ENCODE results near the gene SVBP. TPM values are rescaled to one million over a fixed set of nuclear protein-coding genes. Genes with fewer than 3 reads are reported as not detected.

Gene SVBP
- polyA plus RNA-seq (2011; rRNA removed) (22.6 and 24.8 TPM in 2 replicates), polyA plus RNA-seq (2017; fragmentation: RNase III; extraction: RNeasy Plus Mini Kit Qiagen cat#74134 plus additional on column Dnase treatment) (8.7 to 12.0 TPM (median 9.1 TPM) in 3 replicates), polyA minus RNA-seq (2011; rRNA and poly(A)+ RNA removed) (2.1 and 2.3 TPM in 2 replicates)
- 7.3 and 8.3 TPM in 2 replicates for polyA plus RNA-seq (2012; cell fraction: cytosol; rRNA removed)
- polyA plus RNA-seq (2012; cell fraction: nucleus; rRNA removed) = 1.3 and 2.2 TPM in 2 replicates

DNA sequence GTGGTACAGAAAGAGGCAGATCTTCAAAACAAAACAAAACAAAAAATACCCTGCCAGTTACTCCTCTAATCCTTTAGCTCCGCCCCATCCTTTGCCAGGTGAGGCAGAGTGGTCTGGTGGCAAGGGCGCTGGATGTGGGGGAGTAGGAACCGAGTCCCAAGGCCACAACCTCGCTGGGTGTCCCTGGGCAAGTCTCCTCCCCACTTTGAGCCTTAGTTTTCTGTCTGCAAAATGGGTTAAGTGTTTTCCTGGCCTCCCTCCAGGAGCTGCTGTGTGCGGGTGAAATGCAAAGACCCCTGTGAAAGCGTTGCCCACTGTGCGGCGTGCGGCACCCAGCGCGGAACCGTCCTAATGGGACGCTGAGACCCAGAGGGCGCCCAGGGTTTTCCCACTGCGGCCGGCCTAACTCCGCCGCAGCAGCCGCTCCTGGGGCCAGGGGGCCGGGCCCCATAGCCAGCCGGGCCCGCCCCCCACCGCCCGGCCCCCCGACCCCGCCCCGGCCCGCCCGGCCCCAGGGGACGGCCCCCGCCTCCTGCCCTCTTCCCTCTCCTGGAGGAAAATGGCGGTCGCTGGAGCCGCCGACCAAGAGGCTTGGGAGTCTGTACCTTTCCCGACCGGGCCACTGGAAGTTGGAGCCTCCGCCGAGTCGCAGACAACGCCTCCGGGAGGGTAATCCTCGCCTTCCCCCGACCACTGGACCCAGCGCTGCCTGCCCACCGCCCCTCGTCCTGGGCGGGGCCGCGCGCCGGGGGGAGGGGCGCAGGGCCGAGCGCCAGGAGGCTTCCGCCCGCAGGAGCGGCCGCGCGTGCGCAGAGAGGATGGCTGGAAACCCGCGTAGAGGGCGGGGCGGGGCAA, at the start of gene SVBP, which contains the start of gene ERMAP:
TSS of gene SVBP (minus strand) at position 813 of the 855 bp plus-strand sequence. CDS start 853 bp downstream, outside the sequence.
TSS of gene ERMAP (plus strand) at position 538 of the 855 bp plus-strand sequence. CDS start 13,327 bp downstream, outside the sequence.
- Histone ChIP-seq H3K27ac (peak within 1 kb of the TSS; percentile 97 to 98), H3K4me3 (peak within 1 kb of the TSS; percentile 52), H3K4me2 (peak within 1 kb of the TSS; percentile 77), H3K9me3 (no peaks in the 10 kb centered on the region), H3K4me1 (peaks cover 31% of the 10 kb centered on the region; the same call in 2 of the 3 replicates)
- POLR2A ChIA-PET = interaction anchor here (0.8 to 3.0 kb wide), 5 partner anchors 10 to 108 kb away, joined by 3 to 15 read pairs (median 4); partner anchors contain the start of genes C1orf50, P3H1 and ZNF691
- FAIRE-seq (no peak), ATAC-seq (peak; percentile 96 to 97), DNase-seq (ENCODE audit: low read depth in 1 of 2, low spot score in 1 of 2) (peak; percentile 60 to 82)
- WGBS (ENCODE audit: missing lambda C conversion rate) = 3% methylated on average over 5 of the region's 66 CpGs
- CTCF ChIA-PET = interaction anchor here (1.3 to 2.0 kb wide), 2 partner anchors 29 to 39 kb away, joined by 5 to 7 read pairs; partner anchors contain the start of gene ZNF691
- TF ChIP-seq BCL3 (IDR thresholded peaks at IDR 0.05) (0 out of 3 replicates have a peak, but pooled peaks have one; percentile 44), CHD4 (IDR thresholded peaks at IDR 0.05; ENCODE audit: borderline replicate concordance) (no peak), POLR2A (IDR thresholded peaks at IDR 0.05; ENCODE audit: low read length) (peak; percentile 31), NPAS2 (CRISPR knock-in tag; IDR thresholded peaks at IDR 0.05; ENCODE audit: borderline replicate concordance) (no peak), JUN (IDR thresholded peaks at IDR 0.05) (peak in 1 of 2 experiments; percentile 74; a peak in 2 of 5 replicates), KDM1A (IDR thresholded peaks at IDR 0.05; ENCODE audit: low read depth) (peak; percentile 41; the same call in 1 of the 2 replicates), CHD2 (IDR thresholded peaks at IDR 0.05; ENCODE audit: low read length, partially characterized antibody) (peak; percentile 10), PHF8 (IDR thresholded peaks at IDR 0.05; ENCODE audit: borderline replicate concordance, low read depth) (peak; percentile 82; the same call in 1 of the 2 replicates)
- TF ChIP-seq, protein P1, sequence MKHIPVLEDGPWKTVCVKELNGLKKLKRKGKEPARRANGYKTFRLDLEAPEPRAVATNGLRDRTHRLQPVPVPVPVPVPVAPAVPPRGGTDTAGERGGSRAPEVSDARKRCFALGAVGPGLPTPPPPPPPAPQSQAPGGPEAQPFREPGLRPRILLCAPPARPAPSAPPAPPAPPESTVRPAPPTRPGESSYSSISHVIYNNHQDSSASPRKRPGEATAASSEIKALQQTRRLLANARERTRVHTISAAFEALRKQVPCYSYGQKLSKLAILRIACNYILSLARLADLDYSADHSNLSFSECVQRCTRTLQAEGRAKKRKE (CRISPR knock-in tag; IDR thresholded peaks at IDR 0.05; ENCODE audit: low read depth) = no peak

DNA sequence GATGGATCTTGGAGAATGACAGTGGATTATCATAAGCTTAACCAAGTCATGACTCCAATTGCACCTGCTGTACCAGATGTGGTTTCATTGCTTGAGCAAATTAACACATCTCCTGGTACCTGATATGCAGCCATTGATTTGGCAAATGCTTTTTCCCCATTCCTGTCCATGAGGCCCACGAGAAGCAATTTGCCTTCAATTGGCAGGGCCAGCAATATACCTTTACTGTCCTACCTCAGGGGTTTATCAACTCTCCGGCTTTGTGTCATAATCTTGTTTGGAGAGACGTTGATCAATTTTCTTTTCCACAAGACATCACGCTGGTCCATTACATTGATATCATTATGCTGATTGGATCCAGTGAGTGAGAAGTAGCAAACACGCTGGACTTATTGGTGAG, 49.4 kb upstream of the SVBP start:
- Histone ChIP-seq H3K4me3 (no peak overlapping the region), H3K9me3 (no peaks in the 10 kb centered on the region), H3K27ac (no peak overlapping the region), H3K4me1 (no peaks in the 10 kb centered on the region), H3K4me2 (no peak overlapping the region)
- DNase-seq (ENCODE audit: low read depth in 1 of 2, low spot score in 1 of 2) = no peak
- WGBS (ENCODE audit: missing lambda C conversion rate) = 43% methylated on average over 5 of the region's 5 CpGs
- FAIRE-seq = no peak
- POLR2A ChIA-PET = no interaction called here
- no peak for ATAC-seq
- no peak for TF ChIP-seq EP300 (IDR thresholded peaks at IDR 0.05)
- no peak for TF ChIP-seq EHMT2 (IDR thresholded peaks at IDR 0.05; ENCODE audit: low read depth)
- no peak for TF ChIP-seq KDM1A (IDR thresholded peaks at IDR 0.05; ENCODE audit: low read depth)
- TF ChIP-seq CHD2 (IDR thresholded peaks at IDR 0.05; ENCODE audit: low read length, partially characterized antibody) = no peak
- TF ChIP-seq FOSL2 (IDR thresholded peaks at IDR 0.05) = no peak
- no peak for TF ChIP-seq FOSL2 (CRISPR knock-in tag; IDR thresholded peaks at IDR 0.05)
- TF ChIP-seq RARB (CRISPR knock-in tag; IDR thresholded peaks at IDR 0.05) = no peak
- no peak for TF ChIP-seq MYC (IDR thresholded peaks at IDR 0.05; ENCODE audit: borderline replicate concordance, low read length)
- no peak for TF ChIP-seq CBX8 (IDR thresholded peaks at IDR 0.05)
- TF ChIP-seq FOSB (CRISPR knock-in tag; IDR thresholded peaks at IDR 0.05) = no peak
- CTCF ChIA-PET = interaction anchor here (2.0 kb wide), 1 partner anchor 20 kb away, joined by 5 read pairs; the partner anchor contains the start of gene ZNF691

DNA sequence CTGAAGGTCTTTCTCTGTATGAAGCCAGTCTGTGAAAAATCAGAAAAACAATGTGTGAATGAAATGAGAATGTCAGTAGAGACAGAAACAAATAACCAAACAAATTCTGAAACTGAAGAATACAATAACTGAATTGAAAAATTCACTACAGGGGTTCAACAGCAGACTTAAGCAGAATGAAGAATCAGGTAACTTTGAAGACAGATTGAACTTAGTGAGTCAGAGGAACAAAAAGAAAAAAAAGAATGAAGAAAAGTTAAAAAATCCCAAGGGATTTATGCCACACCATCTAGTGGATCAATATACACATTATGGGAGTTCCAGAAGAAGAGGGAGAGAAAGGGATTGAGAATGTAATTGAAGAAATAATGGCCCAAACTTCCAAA, 43.8 kb upstream of the SVBP start:
- DNase-seq (ENCODE audit: low read depth in 1 of 2, low spot score in 1 of 2) (no peak), ATAC-seq (no peak), FAIRE-seq (no peak)
- Histone ChIP-seq H3K27ac (no peak overlapping the region), H3K4me2 (no peak overlapping the region), H3K4me3 (no peak overlapping the region), H3K4me1 (peaks cover 8% of the 10 kb centered on the region), H3K9me3 (no peaks in the 10 kb centered on the region)
- CTCF ChIA-PET = interaction anchor here (1.0 kb wide), 2 partner anchors 17 to 83 kb away, joined by 3 read pairs; no protein-coding TSS in a partner anchor
- TF ChIP-seq JUN (IDR thresholded peaks at IDR 0.05) = no peak
- TF ChIP-seq, protein P2, sequence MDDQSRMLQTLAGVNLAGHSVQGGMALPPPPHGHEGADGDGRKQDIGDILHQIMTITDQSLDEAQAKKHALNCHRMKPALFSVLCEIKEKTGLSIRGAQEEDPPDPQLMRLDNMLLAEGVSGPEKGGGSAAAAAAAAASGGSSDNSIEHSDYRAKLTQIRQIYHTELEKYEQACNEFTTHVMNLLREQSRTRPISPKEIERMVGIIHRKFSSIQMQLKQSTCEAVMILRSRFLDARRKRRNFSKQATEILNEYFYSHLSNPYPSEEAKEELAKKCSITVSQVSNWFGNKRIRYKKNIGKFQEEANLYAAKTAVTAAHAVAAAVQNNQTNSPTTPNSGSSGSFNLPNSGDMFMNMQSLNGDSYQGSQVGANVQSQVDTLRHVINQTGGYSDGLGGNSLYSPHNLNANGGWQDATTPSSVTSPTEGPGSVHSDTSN (IDR thresholded peaks at IDR 0.05) = no peak
- no peak for TF ChIP-seq MAFK (IDR thresholded peaks at IDR 0.05; ENCODE audit: partially characterized antibody)
- TF ChIP-seq CBX2 (IDR thresholded peaks at IDR 0.05; ENCODE audit: borderline replicate concordance, low read depth) = no peak
- no peak for TF ChIP-seq ESRRA (IDR thresholded peaks at IDR 0.05; ENCODE audit: borderline replicate concordance, low read length)
- no peak for TF ChIP-seq TFCP2L1 (CRISPR knock-in tag; IDR thresholded peaks at IDR 0.05)
- TF ChIP-seq E2F6 (IDR thresholded peaks at IDR 0.05; ENCODE audit: borderline replicate concordance, low read depth) = no peak
- TF ChIP-seq ZNF302 (CRISPR knock-in tag; IDR thresholded peaks at IDR 0.05) = no peak
- TF ChIP-seq NR3C1 (IDR thresholded peaks at IDR 0.05) = no peak
- no peak for TF ChIP-seq PHF8 (IDR thresholded peaks at IDR 0.05; ENCODE audit: borderline replicate concordance, low read depth)
- TF ChIP-seq CHD4 (IDR thresholded peaks at IDR 0.05; ENCODE audit: borderline replicate concordance) = no peak
- TF ChIP-seq ZFP36 (IDR thresholded peaks at IDR 0.05; ENCODE audit: borderline replicate concordance, partially characterized antibody) = no peak
- no peak for TF ChIP-seq BCL3 (IDR thresholded peaks at IDR 0.05)
- no peak for TF ChIP-seq EP300 (IDR thresholded peaks at IDR 0.05)
- no peak for TF ChIP-seq JUNB (IDR thresholded peaks at IDR 0.05)
- POLR2A ChIA-PET = no interaction called here

Measured in A549 (cell line).